ENCODE measurements around the gene TTLL3.

DNA sequence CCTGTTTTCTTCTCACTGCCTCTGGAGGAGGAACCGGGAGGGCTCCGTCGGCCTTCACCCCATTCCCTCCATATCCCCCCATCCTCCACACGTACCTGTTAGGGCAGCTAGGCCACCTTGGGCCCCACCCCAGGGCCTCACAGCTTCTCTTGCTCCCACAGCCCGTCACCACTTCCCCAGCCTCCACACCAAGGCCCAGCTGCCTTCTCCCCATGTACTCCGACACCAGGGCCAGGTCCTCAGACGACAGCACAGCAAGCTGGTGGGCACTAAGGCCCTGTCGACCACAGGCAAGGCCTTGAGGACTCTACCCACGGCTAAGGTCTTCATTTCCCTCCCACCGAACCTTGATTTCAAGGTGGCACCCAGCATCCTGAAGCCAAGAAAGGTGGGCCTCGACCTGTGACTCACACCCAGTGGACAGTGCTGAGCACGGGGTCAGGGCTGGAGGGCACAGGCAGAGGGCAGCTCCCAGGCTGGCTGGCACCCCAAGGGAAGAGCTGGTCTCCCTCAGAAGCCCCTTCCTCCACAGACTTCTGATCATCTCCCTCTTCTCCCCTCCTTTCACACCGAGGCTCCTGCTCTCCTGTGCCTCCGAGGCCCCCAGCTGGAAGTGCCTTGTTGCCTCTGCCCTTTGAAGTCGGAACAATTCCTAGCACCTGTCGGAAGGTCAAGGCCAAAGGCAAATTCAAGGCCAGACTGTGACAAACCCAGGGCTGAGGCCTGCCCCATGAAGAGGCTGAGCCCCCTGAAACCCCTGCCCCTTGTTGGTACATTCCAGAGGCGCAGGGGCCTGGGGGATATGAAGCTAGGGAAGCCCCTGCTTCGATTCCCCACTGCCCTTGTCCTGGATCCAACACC, 24.7 kb downstream of the TTLL3 start:
- TF ChIP-seq POLR2AphosphoS5 (IDR thresholded peaks at IDR 0.05; ENCODE audit: insufficient read depth, low read depth, low read length), result no peak
- TF ChIP-seq, protein P1, sequence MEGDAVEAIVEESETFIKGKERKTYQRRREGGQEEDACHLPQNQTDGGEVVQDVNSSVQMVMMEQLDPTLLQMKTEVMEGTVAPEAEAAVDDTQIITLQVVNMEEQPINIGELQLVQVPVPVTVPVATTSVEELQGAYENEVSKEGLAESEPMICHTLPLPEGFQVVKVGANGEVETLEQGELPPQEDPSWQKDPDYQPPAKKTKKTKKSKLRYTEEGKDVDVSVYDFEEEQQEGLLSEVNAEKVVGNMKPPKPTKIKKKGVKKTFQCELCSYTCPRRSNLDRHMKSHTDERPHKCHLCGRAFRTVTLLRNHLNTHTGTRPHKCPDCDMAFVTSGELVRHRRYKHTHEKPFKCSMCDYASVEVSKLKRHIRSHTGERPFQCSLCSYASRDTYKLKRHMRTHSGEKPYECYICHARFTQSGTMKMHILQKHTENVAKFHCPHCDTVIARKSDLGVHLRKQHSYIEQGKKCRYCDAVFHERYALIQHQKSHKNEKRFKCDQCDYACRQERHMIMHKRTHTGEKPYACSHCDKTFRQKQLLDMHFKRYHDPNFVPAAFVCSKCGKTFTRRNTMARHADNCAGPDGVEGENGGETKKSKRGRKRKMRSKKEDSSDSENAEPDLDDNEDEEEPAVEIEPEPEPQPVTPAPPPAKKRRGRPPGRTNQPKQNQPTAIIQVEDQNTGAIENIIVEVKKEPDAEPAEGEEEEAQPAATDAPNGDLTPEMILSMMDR (IDR thresholded peaks at IDR 0.05; ENCODE audit: extremely low read depth in 1 of 2, insufficient read depth in 1 of 2, low read depth in 1 of 2, low read length in 2 of 2), result no peak
- no peak for TF ChIP-seq JUN (IDR thresholded peaks at IDR 0.05; ENCODE audit: borderline replicate concordance, insufficient read depth, insufficient read length, low read depth)
- no peak for TF ChIP-seq POLR2A (IDR thresholded peaks at IDR 0.05; ENCODE audit: low read depth, low read length)
- no peak for TF ChIP-seq FOS (IDR thresholded peaks at IDR 0.05; ENCODE audit: borderline replicate concordance, insufficient read depth, low read length)
- TF ChIP-seq GATA2 (IDR thresholded peaks at IDR 0.05; ENCODE audit: insufficient read depth, insufficient read length, low read depth, low read length), result no peak
- TF ChIP-seq, protein P2, sequence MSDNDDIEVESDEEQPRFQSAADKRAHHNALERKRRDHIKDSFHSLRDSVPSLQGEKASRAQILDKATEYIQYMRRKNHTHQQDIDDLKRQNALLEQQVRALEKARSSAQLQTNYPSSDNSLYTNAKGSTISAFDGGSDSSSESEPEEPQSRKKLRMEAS (IDR thresholded peaks at IDR 0.05; ENCODE audit: insufficient read depth, insufficient read length), result no peak
- TF ChIP-seq EZH2 (IDR thresholded peaks at IDR 0.05; ENCODE audit: borderline replicate concordance, low read depth, low read length, severe bottlenecking), result no peak

Measured in endothelial cell of umbilical vein (primary cell).